Stimulated activated CD8-positive, alpha-beta memory T cell treated with anti-CD3 and anti-CD28 coated beads, Interleukin-15, amount 100 ng/mL, for 4 hours (primary cell): ENCODE measurements around the gene BCLAF1.
A peak's percentile ranks its signal among the peaks of the same experiment; 100 is the strongest.

Experiments used
- DNase-seq, 2 donors: peaks; one replicate each; pipeline ENCODE4 v3.0.0-alpha.2; 2020; ENCODE audit warnings: low read depth in 2 of 2

The BCLAF1 gene, protein sequence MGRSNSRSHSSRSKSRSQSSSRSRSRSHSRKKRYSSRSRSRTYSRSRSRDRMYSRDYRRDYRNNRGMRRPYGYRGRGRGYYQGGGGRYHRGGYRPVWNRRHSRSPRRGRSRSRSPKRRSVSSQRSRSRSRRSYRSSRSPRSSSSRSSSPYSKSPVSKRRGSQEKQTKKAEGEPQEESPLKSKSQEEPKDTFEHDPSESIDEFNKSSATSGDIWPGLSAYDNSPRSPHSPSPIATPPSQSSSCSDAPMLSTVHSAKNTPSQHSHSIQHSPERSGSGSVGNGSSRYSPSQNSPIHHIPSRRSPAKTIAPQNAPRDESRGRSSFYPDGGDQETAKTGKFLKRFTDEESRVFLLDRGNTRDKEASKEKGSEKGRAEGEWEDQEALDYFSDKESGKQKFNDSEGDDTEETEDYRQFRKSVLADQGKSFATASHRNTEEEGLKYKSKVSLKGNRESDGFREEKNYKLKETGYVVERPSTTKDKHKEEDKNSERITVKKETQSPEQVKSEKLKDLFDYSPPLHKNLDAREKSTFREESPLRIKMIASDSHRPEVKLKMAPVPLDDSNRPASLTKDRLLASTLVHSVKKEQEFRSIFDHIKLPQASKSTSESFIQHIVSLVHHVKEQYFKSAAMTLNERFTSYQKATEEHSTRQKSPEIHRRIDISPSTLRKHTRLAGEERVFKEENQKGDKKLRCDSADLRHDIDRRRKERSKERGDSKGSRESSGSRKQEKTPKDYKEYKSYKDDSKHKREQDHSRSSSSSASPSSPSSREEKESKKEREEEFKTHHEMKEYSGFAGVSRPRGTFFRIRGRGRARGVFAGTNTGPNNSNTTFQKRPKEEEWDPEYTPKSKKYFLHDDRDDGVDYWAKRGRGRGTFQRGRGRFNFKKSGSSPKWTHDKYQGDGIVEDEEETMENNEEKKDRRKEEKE

DNA sequence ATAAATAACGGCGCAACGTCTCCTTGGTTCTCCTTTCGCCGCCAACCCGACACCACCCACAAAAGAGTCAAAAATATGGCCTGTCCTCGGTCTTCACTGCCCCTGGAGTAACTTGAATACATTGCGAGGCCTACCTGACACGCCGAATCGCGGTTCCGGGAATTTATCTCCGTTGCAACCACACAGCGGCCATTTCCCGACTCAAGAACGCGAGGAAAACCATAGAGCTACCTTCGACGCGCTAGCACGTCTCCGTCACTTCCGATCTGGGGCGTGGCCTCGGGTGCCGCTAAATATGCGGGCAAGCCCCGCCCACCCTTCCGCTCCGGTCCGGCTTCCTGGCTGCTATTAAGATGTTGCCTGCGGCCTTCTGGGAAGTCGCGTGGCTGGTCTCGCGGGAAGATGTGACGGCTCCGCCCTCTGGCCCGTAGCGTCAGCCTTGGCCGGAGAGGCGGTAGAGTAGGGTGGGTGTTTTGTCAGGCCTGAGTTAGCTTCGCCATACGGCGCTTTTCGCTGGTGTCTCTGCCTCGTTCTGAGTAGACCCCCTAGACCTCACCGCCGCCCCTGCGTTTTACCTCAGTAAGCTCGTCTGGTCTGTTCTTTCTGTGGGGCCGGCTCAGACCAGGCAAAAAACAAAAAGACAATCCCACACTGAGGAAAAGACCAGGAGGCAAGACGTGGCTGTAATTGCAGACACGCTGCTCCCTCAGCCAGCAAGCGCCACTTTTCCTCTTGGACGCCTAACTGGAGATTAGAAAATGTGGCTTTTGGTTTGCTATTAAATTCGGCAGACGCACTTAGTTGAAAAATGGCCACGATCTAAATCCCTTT lies at the start of gene BCLAF1:
Gene BCLAF1 (minus strand): TSS at position 268 of the 831 bp plus-strand sequence. CDS start 9,980 bp downstream, outside the sequence.
- DNase-seq: peak; percentile 99

DNA sequence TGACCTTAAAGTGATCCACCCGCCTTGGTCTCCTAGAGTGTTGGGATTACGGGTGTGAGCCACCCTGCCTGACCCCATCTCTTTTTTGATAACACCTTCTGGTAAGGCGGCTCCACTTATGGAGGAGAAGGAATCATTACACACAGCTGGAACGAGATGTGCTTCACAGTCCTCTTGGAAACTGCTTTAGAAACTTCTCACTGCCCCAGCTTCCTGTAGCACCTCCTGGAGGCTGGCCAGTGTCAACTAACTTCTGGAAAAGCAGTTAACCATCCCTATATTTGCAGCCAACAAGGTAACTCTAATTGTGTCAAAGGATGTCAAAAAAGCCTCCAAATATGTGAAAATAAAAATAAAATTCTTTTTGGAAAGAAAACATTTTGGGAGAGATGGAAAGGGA lies 48.8 kb upstream of the BCLAF1 start:
- DNase-seq: no peak

DNA sequence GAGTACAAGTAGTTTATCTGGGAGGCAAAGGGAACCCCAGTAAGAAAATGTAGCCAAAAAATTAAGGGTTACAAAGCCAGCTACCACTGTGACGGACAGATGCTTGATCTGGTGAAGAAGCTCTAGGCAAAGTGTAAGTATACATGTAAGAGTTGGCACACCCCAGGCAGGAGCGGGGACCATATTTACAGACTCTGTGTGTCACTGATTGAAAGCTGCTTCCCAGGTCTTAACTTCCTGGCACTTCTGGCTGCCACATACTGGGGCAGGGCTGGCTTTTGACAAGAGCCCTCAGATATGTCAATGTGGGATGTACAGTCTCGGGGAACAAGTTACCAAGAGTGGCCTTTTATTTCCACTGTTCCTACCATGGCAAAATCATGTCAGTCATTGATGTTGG lies 48.0 kb upstream of the BCLAF1 start:
- no peak for DNase-seq

DNA sequence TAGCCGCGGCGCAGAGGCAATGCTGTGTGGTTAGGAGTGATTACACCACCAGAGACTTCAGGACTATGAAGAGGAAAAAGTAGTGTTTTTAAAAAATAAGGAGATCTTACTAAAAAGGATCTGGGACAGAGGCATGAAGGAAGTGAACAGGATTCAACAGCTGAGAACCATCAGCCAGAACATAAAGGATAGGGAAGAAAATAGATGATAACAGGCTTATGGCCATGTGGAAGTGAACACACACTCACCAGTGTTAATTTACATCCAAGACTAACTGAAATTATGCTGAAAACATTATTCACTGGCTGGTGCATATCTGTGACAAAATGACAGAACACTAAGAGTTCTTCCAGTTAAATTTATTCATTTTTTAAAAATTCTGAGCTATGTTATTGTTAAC lies 47.5 kb upstream of the BCLAF1 start:
- DNase-seq: no peak

DNA sequence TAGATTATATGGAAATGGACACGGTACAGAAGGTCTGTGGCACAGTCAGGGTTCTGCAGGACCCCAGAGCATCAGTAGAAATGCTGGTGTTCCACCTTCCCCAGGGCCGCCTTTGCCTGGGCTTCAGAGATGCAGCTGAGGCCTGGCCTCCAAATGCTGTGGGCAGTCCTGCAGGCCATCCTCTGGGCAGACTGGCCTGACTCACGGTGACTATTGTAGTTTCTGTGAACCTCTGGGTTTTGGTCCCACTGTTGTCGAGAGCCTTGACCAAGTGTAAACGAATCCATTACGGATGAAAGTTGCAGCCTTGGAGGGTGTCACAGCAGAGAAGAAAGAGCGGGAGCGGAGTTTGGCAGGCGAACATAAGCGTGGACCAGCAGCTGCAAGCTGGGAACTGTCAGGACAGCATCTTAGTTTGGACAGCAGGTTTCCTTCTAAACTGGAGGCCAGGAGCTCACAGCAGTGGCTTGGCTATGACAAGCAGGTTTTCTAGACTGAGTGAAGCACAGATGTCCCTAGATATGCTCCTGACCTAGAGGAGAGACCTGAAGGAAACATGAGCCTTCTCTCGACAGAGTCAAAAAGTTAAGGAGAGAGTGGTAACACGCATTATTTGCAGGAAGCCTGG lies 46.2 kb upstream of the BCLAF1 start:
- no peak for DNase-seq

DNA sequence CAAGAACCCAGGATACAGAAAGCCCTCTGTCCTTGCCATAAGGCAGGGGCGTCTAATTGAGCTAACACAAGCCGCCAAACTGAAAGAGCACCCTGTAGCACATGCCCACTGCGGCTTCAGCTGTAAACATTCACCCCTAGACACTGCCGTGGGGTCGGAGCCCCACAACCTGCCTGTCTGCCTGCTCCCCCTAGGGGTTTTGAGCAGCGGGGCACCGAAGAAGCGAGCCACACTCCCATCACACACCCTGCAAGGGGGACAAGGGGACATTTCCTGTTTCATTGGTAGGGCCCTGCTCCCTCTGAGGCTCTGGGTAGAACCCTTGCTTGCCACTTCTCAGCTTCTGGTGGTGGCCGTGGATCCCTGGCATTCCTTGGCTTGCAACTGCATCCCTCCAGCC lies 45.2 kb upstream of the BCLAF1 start:
- DNase-seq: no peak

DNA sequence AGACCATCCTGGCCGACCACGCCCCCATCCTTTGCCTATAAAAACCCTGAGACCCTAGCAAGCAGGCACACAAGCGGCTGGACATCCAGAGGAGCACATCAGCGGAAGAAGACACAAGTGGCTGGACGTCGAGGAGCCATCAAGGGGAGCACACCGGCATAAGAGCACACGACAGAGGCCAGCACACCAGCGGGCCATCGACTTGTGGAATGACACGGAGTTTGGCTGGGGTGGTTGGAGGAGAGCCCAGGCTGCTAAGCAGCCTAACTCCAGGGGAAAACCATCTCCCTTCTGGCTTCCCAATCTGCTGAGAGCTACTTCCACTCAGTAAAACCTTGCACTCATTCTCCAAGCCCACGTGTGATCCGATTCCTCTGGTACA lies 44.8 kb upstream of the BCLAF1 start:
- no peak for DNase-seq

DNA sequence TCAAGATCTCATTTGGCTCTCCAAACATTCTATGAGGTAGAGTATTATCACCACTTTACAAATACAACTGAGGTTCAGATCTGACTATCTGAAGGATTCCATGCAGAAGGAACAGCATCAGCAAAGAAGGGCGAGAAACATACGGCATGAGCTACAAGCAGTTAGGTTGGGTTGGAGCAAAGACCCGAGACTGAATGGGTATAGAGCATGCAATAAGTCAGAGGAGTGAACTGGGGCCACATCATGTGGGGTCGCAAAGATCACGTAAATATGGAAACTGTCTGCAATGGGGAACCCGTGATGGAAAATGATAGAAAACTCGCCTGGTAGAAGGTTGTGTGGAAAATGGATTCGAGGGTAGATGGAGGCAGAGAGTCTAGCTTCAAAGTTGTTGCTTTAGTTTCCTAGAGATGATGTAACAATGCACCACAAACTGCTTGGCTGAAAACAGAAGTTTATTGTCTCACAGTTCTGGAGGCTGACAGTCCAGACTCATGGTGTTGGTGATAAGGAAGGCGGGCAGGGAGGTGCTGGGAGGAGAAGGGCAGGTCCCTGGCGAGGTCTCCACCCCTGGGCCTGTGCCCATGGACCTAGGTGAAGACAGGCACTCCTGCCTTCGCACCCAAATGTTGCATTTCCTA lies 44.3 kb upstream of the BCLAF1 start:
- no peak for DNase-seq

DNA sequence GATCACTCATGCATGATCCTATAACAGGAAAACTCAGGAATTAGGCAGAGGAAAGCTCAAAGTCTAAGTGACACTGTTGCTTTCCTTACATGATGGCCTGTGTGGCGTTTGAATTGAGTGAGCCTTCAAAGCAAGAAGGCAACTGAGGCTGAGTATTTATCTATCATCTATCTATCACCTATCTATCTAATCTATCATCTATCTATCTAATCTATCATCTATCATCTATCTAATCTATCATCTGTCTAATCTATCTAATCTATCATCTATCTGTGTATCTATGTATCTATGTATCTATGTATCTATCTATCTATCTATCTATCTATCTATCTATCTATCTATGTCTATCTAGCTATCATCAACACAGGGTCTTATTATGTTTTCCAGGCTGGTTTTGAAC lies 41.8 kb upstream of the BCLAF1 start:
- DNase-seq: no peak

DNA sequence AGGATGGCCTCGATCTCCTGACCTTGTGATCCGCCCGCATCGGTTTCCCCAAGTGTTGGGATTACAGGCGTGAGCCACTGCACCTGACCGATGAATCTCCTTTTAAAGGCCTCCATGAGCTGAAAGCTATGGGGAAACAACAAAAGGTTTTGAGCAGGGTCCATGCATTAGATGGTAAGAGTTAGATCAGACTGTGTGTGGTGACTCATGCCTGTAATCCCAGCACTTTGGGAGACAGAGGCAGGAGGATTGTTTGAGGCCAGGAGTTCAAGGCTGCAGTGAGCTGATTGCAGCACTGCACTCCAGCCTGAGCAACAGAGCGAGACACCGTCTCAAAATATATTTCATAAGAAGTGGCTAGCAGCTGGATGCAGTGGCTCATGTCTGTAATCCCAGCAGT lies 41.0 kb upstream of the BCLAF1 start:
- DNase-seq: no peak

DNA sequence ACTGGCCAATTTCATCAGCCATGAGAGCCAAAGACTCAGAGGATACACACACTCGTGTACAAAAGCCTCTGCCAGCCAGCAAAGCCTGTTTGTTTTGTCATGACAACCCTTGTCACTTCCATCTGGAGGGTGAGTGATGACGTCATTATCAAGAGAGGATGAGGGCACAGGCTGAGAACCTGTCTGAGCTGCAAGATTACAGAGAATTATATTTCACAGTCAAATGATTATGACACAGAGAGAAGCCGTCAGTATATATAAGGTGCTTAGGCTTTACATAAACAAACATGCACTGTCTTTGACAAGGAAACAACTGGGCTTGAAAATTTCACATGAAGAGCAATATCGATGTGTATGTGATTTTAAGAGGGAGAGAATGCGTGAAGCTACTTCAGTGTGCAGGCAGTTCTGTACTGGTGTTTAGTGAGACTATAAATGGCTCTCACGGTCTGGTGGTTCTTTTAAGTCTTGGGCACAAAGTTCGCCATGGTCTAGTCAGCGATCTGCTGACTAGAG lies 36.5 kb upstream of the BCLAF1 start:
- DNase-seq: no peak

DNA sequence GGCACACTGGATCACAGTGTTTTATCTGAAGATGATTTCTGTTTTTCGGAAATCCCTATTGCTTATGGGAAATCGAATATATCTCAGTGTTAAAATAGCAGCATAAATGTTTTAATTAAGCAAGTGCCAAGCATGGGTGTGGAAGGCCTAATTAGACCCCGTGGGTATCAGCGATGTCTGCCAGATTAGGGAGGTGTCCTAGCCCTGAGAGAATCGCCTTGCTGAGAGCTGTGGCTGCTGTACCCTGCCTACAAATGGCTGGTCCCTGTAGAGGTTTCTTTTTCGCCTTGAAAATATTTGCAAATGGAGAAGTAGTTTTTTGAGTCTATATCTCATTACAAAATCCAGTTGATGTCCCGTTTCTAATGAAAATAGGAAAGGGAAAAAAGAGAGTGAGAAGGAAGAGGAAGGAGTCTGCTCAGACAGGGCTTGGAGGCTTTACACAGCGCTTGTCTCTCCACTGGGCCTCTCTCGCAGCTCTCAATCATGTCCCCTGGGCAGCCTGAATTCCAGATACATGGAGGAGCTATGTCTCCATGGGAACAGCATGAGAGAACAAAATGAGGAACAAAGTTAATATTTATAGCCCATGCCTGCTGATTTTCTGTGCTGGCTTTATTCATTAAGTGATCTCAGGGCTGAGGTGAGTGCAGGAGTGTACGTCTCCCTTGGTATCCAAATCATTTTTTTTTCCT lies 35.2 kb upstream of the BCLAF1 start:
- no peak for DNase-seq

DNA sequence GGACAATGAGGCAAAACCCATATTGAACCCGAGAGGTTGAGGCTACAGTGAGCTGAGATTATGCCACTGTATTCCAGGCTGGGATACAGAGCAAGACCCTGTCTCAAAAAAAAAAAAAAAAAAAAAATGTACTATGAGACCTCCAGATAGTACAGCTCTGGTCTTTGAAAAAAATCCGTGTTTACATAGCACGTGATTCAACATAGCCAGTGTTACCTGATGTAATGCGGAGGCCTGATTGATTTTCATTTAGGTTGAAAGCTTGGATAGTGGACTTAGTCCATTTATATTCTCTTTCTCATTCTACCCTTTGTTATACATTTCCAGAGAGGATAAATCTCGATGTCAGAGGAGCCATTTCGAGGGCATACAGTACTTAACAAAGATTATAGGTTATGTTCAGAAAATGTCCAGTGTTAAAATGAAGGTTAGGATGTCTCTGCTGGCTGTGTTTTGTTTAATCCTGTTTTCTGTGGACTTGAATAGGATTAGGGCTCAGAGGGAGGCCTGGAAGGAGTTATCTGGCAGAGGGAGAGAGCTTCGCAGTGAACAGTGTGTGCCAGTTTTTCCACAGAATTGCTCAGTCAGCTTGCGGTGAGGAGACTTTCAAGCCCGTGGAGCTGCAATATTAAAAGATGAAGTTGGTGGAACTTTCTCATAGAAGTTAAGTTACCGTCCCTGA lies 33.9 kb upstream of the BCLAF1 start:
- no peak for DNase-seq

DNA sequence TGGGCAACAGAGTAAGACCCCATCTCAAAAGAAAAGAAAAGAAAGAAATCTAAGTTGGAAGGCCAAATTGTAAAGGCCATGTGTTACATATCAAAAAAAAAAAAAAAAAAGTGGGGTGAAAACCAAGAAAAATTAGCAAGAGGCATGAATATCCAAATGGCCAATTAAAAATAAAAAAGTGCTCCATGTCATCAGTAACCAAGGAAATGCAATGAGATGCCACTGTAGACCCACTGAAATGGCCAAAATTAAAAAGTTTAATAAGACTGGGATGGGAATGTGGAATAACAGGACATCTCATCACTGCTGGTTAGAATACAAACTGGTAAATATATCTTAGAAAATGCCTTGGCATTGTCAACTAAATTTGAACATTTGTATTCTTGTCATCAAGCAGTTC lies 30.1 kb upstream of the BCLAF1 start:
- no peak for DNase-seq

DNA sequence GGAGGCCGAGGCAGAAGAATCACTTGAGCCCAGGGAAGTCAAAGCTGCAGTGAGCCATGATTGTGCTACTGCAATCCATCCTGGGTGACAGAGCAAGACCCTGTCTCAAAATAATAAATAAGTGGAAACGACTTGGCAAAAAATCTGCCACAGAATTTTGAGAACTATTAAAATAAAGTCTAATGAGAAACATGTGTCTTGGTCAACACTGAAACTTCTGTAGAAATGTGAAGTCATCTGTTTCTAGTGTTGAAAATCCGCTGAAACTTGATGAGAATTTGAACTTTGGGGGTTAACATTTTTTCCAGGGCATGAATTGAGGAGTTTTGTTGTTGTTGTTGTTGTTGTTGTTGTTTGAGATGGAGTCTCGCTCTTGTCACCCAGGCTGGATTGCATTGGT lies 29.0 kb upstream of the BCLAF1 start:
- DNase-seq: no peak

DNA sequence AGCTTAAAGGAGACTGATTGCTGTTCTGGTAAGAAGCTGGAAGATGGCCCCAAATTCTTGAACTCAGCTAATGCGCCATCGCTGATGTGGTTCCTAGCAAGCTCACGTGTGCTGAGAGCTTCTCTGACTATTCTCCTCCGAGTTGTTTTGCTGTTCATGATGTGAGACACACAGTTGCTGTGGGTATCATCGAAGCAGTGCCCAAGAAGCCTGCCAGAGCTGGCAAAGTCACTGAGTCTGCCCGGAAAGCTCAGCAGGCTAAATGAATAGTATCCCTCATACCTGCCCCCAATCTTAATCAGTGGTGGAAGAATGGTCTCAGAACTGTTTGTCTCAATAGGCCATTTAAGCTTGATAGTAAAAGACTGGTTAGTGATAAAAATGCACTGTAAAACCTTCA lies 28.3 kb upstream of the BCLAF1 start:
- DNase-seq: no peak

DNA sequence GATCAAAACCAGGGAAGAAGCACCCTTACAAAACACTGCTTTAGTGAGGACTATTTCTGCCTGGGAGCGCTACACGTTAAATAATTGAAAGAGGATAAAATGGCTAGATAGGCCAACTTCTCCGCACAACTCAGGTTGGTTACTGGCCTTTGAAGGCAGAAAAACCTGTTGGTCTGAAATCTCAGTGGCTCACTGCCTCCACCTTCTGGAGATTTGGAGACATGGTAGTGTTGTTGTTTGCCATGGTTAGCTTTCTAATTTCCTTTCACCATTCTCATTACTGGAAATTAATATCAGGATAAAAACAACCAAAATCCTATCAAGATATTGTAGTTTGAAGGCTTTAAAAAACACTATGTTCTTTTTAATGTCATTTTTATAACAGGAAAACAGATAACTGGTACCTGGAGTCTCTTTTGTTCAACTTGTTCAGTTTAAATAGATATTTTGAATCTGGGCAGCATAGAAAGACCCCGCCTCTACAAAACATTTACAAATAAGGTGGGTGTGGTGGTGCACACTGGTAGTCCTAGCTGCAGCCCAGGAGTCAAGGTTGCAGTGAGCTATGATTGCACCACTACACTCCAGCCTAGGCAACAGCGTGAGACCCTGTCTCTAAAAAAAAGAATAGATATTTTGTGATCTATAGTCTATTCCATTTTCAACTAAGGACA lies 27.5 kb upstream of the BCLAF1 start:
- peak in 1 of 2 donors; percentile 24 for DNase-seq

DNA sequence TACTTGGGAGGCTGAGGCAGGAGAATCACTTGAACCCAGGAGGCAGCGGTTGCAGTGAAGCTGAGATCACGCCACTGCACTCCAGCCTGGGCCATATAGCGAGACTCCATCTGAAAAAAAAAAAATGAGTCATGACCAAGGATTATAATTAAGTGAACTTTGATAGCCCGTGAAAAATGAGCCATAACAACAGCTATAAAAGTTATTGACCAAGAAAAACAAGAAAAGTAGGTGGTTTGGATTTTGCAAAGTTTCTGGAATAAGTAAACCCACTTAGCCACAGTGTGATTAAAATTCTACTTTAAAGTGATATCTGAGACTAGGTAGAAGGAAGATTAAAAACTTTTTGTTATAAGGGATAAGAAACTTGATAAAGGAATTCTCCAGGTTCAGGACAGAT lies 25.9 kb upstream of the BCLAF1 start:
- no peak for DNase-seq

DNA sequence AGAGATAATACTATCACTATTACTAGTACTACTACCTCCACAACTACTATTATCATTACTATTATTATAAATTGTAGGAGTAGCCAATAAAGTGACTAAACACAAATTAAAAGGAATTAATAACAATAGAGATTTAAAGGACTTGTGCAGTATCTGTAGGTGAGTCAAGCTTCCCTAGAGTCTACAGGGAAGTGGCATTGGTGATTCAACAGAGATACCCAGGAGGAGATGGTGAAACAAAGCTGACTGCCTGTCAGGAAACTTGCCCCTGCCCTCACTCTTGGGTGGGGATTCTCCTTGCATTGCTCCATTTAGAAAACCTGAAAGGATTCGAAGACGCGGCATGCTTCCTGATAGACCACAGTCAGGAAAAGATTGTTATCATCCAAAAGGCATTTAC lies 23.3 kb upstream of the BCLAF1 start:
- DNase-seq: no peak
